Neural cell (in vitro differentiated cells): ENCODE measurements around the gene ALG5. TPM values are rescaled to one million over a fixed set of nuclear protein-coding genes. Genes with fewer than 3 reads are reported as not detected.

Source experiments
- H2AFZ ChIP-seq: fragments of 200-600, 300-800 bp; sonication (generic), shearing (Covaris generic); 2 replicates; pipeline ENCODE4 v1.6.0; 2014; ENCODE audit warnings: low read depth, mild to moderate bottlenecking, antibody characterized with exemption, low read length, moderate library complexity
- H3F3A ChIP-seq: fragments of 200-600 bp; shearing (Covaris generic); 2 replicates; pipeline ENCODE4 v1.6.1; 2016; ENCODE audit warnings: mild to moderate bottlenecking, moderate library complexity, mixed read lengths, antibody characterized with exemption, low read length; ENCODE audit not compliant: insufficient read depth, poor library complexity, severe bottlenecking
- H3K27ac ChIP-seq: fragments of 200-600, 300-800 bp; sonication (generic), shearing (Covaris generic); 2 replicates; pipeline ENCODE4 v1.5.1; 2014; ENCODE audit warnings: mild to moderate bottlenecking, low read length, moderate library complexity
- H3K27me3 ChIP-seq: fragments of 300-800, 200-600 bp; sonication (generic), shearing (Covaris generic); 2 replicates; pipeline ENCODE4 v1.6.0; 2014; ENCODE audit warnings: mild to moderate bottlenecking, low read depth, low read length, moderate library complexity; ENCODE audit not compliant: insufficient read depth
- H3K36me3 ChIP-seq: fragments of 300-800, 200-600 bp; sonication (generic), shearing (Covaris generic); 2 replicates; pipeline ENCODE4 v1.5.1; 2014; ENCODE audit warnings: mild to moderate bottlenecking, antibody characterized with exemption, low read length, moderate library complexity; ENCODE audit not compliant: insufficient read depth
- H3K4me2 ChIP-seq: fragments of 300-800, 200-600 bp; sonication (generic), shearing (Covaris generic); 2 replicates; pipeline ENCODE4 v1.6.0; 2014; ENCODE audit warnings: mild to moderate bottlenecking, low read length
- H3K4me3 ChIP-seq: fragments of 300-800, 200-600 bp; sonication (generic), shearing (Covaris generic); 2 replicates; pipeline ENCODE4 v1.5.1; 2014; ENCODE audit warnings: mild to moderate bottlenecking, low read length, moderate library complexity
- H3K79me2 ChIP-seq: fragments of 200-600 bp; shearing (Covaris generic); replicated peaks from 2 replicates; pipeline ENCODE4 v1.6.0; 2014; ENCODE audit warnings: mild to moderate bottlenecking, low read length, moderate library complexity; ENCODE audit not compliant: insufficient read depth
- H3K9ac ChIP-seq: fragments of 300-800, 200-600 bp; sonication (generic), shearing (Covaris generic); 2 replicates; pipeline ENCODE4 v1.6.1; 2016; ENCODE audit warnings: mild to moderate bottlenecking, low read length, mixed read lengths
- H3K9me2 ChIP-seq: fragments of 200-600 bp; shearing (Covaris generic); 2 replicates; pipeline ENCODE4 v1.6.1; 2016; ENCODE audit warnings: mild to moderate bottlenecking, low read length, mixed read lengths; ENCODE audit not compliant: insufficient read depth
- H3K9me3 ChIP-seq: fragments of 200-600, 300-800 bp; sonication (generic), shearing (Covaris generic); 2 replicates; pipeline ENCODE4 v1.6.1; 2016; ENCODE audit warnings: mild to moderate bottlenecking, mixed run types, low read length, moderate library complexity, mixed read lengths
- H4K20me1 ChIP-seq: fragments of 200-600 bp; shearing (Covaris generic); 2 replicates; pipeline ENCODE4 v1.6.1; 2016; ENCODE audit warnings: mild to moderate bottlenecking, mixed run types; ENCODE audit not compliant: insufficient read depth
- CTCF ChIP-seq: fragments of 450-650 bp; IDR thresholded peaks from 2 replicates; pipeline ENCODE4 v1.5.1; 2014; ENCODE audit warnings: antibody characterized with exemption, mild to moderate bottlenecking, moderate library complexity; ENCODE audit not compliant: poor library complexity, severe bottlenecking
- EP300 ChIP-seq: fragments of 450-650 bp; conservative IDR thresholded peaks from 2 replicates; pipeline ENCODE4 v1.6.1; 2014; ENCODE audit warnings: antibody characterized with exemption, mild to moderate bottlenecking, moderate library complexity; ENCODE audit not compliant: poor library complexity, severe bottlenecking
- EZH2 ChIP-seq: fragments of 200-600, 300-800 bp; shearing (Covaris generic), sonication (generic); IDR thresholded peaks from 2 replicates; pipeline ENCODE4 v1.6.1; 2014; ENCODE audit warnings: antibody characterized with exemption, low read length, borderline replicate concordance, mild to moderate bottlenecking; ENCODE audit not compliant: insufficient read depth, poor library complexity, severe bottlenecking
- MXI1 ChIP-seq: fragments of 450-650 bp; conservative IDR thresholded peaks from 2 replicates; pipeline ENCODE4 v1.6.1; 2014; ENCODE audit warnings: antibody characterized with exemption, mild to moderate bottlenecking; ENCODE audit not compliant: poor library complexity, severe bottlenecking
- POLR2AphosphoS5 ChIP-seq: IDR thresholded peaks from 2 replicates; pipeline ENCODE4 v1.6.1; 2012
- RAD21 ChIP-seq: fragments of 450-650 bp; conservative IDR thresholded peaks from 2 replicates; pipeline ENCODE4 v1.6.1; 2014; ENCODE audit warnings: antibody characterized with exemption, mild to moderate bottlenecking, moderate library complexity
- SMC3 ChIP-seq: fragments of 450-650 bp; conservative IDR thresholded peaks from 2 replicates; pipeline ENCODE4 v1.6.1; 2014; ENCODE audit warnings: antibody characterized with exemption, mild to moderate bottlenecking, moderate library complexity; ENCODE audit not compliant: poor library complexity
- TAF1 ChIP-seq: IDR thresholded peaks from 2 replicates; pipeline ENCODE4 v1.6.1; 2012; ENCODE audit warnings: low read depth
- polyA plus RNA-seq: library from polyadenylated mRNA; depleted of rRNA; stranded (reverse); fragments of >200 nt; gene quantifications from 2 replicates; pipeline ENCODE4 v1.2.3, GENCODE V29; 2014
- TF ChIP-seq, protein P1 (sequence below): IDR thresholded peaks from 2 replicates; pipeline ENCODE4 v1.6.1; 2012; ENCODE audit warnings: borderline replicate concordance

The ALG5 gene
- polyA plus RNA-seq, 1 donor from 2014 or later: 63.0 TPM

DNA sequence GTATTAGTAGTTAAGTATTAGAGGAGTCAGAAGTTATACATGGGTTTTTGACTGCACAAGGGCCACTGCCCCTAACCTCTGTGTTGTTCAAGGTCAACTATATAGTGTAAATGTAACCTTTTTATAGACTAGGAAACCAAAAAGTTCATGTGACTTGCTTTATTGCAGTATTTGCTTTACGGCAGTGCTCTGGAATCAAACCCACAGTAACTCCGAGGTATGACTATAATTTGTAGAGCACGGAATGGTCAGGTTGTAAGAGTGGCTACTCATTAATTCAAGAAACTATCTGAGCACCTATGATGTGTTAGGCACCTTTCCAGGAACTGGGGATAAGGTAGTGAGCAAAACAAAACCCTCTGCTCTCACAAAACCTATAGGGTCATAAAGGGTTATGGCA is 38.1 kb upstream of the ALG5 start:
- Histone ChIP-seq H3K4me3 (no peak overlapping the region), H3K9me3 (no peaks in the 10 kb centered on the region), H3K27me3 (no peaks in the 10 kb centered on the region), H3F3A (no peaks in the 10 kb centered on the region), H3K9me2 (no peaks in the 10 kb centered on the region), H4K20me1 (no peaks in the 10 kb centered on the region), H3K4me2 (no peak overlapping the region), H3K79me2 (no peaks in the 10 kb centered on the region), H3K27ac (no peak overlapping the region), H2AFZ (no peak overlapping the region), H3K36me3 (peaks cover 21% of the 10 kb centered on the region), H3K9ac (no peak overlapping the region)
- TF ChIP-seq, protein P1, sequence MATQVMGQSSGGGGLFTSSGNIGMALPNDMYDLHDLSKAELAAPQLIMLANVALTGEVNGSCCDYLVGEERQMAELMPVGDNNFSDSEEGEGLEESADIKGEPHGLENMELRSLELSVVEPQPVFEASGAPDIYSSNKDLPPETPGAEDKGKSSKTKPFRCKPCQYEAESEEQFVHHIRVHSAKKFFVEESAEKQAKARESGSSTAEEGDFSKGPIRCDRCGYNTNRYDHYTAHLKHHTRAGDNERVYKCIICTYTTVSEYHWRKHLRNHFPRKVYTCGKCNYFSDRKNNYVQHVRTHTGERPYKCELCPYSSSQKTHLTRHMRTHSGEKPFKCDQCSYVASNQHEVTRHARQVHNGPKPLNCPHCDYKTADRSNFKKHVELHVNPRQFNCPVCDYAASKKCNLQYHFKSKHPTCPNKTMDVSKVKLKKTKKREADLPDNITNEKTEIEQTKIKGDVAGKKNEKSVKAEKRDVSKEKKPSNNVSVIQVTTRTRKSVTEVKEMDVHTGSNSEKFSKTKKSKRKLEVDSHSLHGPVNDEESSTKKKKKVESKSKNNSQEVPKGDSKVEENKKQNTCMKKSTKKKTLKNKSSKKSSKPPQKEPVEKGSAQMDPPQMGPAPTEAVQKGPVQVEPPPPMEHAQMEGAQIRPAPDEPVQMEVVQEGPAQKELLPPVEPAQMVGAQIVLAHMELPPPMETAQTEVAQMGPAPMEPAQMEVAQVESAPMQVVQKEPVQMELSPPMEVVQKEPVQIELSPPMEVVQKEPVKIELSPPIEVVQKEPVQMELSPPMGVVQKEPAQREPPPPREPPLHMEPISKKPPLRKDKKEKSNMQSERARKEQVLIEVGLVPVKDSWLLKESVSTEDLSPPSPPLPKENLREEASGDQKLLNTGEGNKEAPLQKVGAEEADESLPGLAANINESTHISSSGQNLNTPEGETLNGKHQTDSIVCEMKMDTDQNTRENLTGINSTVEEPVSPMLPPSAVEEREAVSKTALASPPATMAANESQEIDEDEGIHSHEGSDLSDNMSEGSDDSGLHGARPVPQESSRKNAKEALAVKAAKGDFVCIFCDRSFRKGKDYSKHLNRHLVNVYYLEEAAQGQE: no peak
- TF ChIP-seq POLR2AphosphoS5 (no peak), EZH2 (no peak), CTCF (no peak), RAD21 (no peak), SMC3 (no peak), EP300 (no peak), TAF1 (no peak), MXI1 (no peak)

DNA sequence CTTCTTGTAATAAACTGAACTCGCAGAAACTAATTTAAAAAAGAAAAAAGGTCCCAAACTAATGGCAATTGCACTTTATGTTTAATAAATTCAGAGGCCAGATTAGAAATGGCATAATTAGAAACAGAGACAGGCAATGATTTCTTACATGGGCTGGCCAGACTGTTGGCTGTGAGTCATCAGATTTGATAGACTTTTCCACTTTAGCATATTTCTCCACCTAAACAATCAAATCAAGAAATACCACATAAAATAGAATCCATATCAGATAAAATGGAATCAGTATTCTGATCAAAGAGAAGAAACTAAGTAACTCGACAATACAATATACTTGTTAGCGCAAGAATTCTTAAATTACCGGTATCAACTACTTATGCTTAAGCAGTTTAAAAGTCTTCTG is 30.5 kb upstream of the ALG5 start:
- Histone ChIP-seq H3K27ac (no peak overlapping the region), H3K4me2 (no peak overlapping the region), H3K79me2 (no peaks in the 10 kb centered on the region), H3K9ac (no peak overlapping the region), H3K4me3 (no peak overlapping the region), H4K20me1 (no peaks in the 10 kb centered on the region), H2AFZ (no peak overlapping the region), H3K9me2 (no peaks in the 10 kb centered on the region), H3K36me3 (peaks cover 23% of the 10 kb centered on the region), H3K27me3 (no peaks in the 10 kb centered on the region), H3F3A (no peaks in the 10 kb centered on the region), H3K9me3 (no peaks in the 10 kb centered on the region)
- TF ChIP-seq MXI1: no peak
- TF ChIP-seq TAF1: no peak
- no peak for TF ChIP-seq EP300
- no peak for TF ChIP-seq SMC3
- no peak for TF ChIP-seq POLR2AphosphoS5
- TF ChIP-seq, protein P1: no peak
- no peak for TF ChIP-seq EZH2
- no peak for TF ChIP-seq RAD21
- TF ChIP-seq CTCF: no peak
